Stimulated activated CD8-positive, alpha-beta memory T cell treated with anti-CD3 and anti-CD28 coated beads, Interleukin-2, amount 100 ng/mL, for 1 hour (primary cell): ENCODE measurements around the gene WWC1.
"Not testable (repeated sequence)": the region's sequence is repeated elsewhere in the genome, so short reads cannot be mapped to it uniquely, and the experiment has no call there.

Experiments used
- DNase-seq, 2 donors: peaks; one replicate each; pipeline ENCODE4 v3.0.0-alpha.2; 2020; ENCODE audit warnings: low read depth in 2 of 2

WWC1 gene

GRCh38 chr5:168286386-168286785, 5.1 kb upstream of the WWC1 start:
- DNase-seq = no peak

GRCh38 chr5:168286863-168287262, 4.6 kb upstream of the WWC1 start:
- DNase-seq = not testable (repeated sequence)

GRCh38 chr5:168287362-168287761, 4.1 kb upstream of the WWC1 start:
- no peak for DNase-seq

- no peak for DNase-seq
Measured at GRCh38 chr5:168288349-168289245, 2.8 kb upstream of the WWC1 start.

GRCh38 chr5:168290902-168291341, 523 bp upstream of the WWC1 start:
- DNase-seq = no peak

GRCh38 chr5:168291964-168292785, 730 bp downstream of the WWC1 start:
- no peak for DNase-seq

- DNase-seq = no peak
Measured at GRCh38 chr5:168292786-168293696, 1.6 kb downstream of the WWC1 start.

GRCh38 chr5:168295574-168296201, 4.2 kb downstream of the WWC1 start:
- DNase-seq = no peak

- DNase-seq = no peak
Measured at GRCh38 chr5:168296682-168297081, 5.2 kb downstream of the WWC1 start.

GRCh38 chr5:168298949-168299348, 7.5 kb downstream of the WWC1 start:
- no peak for DNase-seq

- DNase-seq = no peak
Measured at GRCh38 chr5:168299372-168299771, 7.9 kb downstream of the WWC1 start.

- DNase-seq = no peak
Measured at GRCh38 chr5:168300326-168301182, 9.1 kb downstream of the WWC1 start.

- DNase-seq = no peak
Measured at GRCh38 chr5:168301593-168302390, 10.3 kb downstream of the WWC1 start.

- no peak for DNase-seq
Measured at GRCh38 chr5:168302785-168303184, 11.3 kb downstream of the WWC1 start.

- no peak for DNase-seq
Measured at GRCh38 chr5:168303393-168304025, 12.1 kb downstream of the WWC1 start.

- no peak for DNase-seq
Measured at GRCh38 chr5:168304349-168304748, 12.9 kb downstream of the WWC1 start.

GRCh38 chr5:168305281-168305680, 13.8 kb downstream of the WWC1 start:
- no peak for DNase-seq

GRCh38 chr5:168307022-168307421, 15.6 kb downstream of the WWC1 start:
- DNase-seq = no peak
